Measurements from ENCODE around the gene WWOX. TPM values are rescaled to one million over a fixed set of nuclear protein-coding genes. Genes with fewer than 3 reads are reported as not detected.

Gene WWOX
- total and polyA plus RNA-seq, 4 experiments from 2014 or later = 10.4 to 23.1 (median 17.5) TPM

DNA sequence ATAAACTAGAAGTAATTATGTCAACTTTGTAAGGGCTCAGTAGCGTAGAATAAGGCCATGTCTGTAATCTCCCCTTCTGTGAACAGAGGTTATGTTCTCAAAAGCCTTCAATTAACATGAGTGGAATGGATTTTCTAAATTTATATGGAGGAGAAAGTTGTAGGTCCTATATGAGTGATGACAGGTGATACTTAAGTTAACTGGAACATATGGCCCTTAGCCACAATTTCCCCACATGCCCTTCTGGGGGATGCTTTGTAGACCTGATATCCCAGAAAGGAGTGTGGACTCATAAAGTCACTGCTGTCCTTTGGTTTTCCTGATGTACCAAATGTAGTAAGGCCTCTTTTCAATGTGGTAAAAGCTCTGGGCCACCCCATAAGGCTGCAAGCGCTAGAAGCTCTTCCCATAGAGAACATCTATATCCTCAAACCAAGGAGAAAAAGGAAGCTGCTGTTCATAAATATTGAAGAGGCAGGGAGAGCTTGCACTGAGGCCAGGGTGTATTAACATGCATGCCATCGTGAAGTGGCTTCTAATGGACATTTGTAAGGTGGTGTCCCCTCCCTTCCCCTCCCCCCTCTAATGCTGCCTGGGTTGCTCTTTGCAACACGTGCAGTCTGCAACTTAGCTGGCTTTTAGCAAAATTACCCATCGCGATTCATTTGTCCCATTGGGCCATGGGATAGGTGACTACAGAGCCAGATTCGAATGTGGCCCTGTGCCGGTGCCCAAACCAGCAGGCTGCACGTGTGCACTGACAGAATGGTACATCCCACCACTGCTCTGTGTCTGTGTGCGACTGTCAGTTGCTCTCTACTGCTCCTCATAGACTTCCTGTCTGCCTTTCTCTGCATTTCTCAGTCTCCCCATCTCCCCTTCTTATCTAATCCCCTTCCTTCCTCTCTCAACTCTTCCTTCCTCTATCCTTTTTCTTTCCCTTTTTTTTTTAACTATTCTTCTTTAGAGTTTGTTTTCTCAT is 269.0 kb downstream of the WWOX start:
- peaks cover 0 to 6% of the 10 kb centered on the region in 2 donors for H3K36me3 Mint-ChIP-seq
- Histone ChIP-seq H3K4me1 (ENCODE audit: insufficient read depth, low read length) (no peaks in the 10 kb centered on the region), H3K27me3 (ENCODE audit: insufficient read depth, low read length) (no peaks in the 10 kb centered on the region), H3K27ac (ENCODE audit: low read depth, low read length) (no peak overlapping the region), H3K4me3 (ENCODE audit: low read length in 2 of 2) (no peak overlapping the region), H3K9me3 (ENCODE audit: control insufficient read depth in 1 of 2, low read length in 2 of 2) (no peaks in the 10 kb centered on the region), H3K36me3 (ENCODE audit: insufficient read depth, low read length) (no peaks in the 10 kb centered on the region)
- H3K4me1 Mint-ChIP-seq = peaks cover 0 to 2% (median 0%) of the 10 kb centered on the region in 4 donors
- H3K27me3 Mint-ChIP-seq = no peaks in the 10 kb centered on the region
- no peak overlapping the region for H3K4me3 Mint-ChIP-seq
- intact Hi-C loops (cut with micrococcal nuclease) = no loop called here
- no peak for DNase-seq
- peaks cover 0 to 19% (median 10%) of the 10 kb centered on the region in 8 donors for H3K9me3 Mint-ChIP-seq
- ChIA-PET CTCF (ENCODE audit: partially characterized antibody) (no interaction called here), POLR2A (ENCODE audit: partially characterized antibody) (no interaction called here)
- no peak overlapping the region for H3K27ac Mint-ChIP-seq

DNA sequence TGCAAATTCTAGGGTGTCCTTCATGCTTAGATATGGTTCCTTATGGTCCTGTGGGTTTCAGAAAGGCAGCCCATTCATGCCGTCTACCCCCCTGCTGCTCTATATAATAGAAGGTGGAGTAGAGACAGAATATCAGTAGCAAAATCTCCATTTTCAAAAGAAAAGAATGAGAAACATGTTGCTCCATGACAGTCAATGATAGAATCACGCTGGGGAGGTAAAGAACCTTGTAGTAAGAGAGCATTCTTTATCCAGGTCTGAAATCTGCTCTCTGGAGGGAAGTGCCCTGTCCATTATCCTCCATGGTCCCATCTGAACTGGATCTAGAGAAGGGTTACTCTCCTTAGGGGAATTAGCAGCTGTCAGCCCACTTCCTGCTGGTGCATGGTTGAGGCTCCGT is 272.8 kb downstream of the WWOX start:
- Mint-ChIP-seq H3K4me1 (peaks cover 0 to 2% (median 0%) of the 10 kb centered on the region in 4 donors), H3K36me3 (peaks cover 0 to 9% of the 10 kb centered on the region in 2 donors), H3K9me3 (peaks cover 0 to 19% (median 10%) of the 10 kb centered on the region in 8 donors), H3K27me3 (no peaks in the 10 kb centered on the region), H3K27ac (no peak overlapping the region), H3K4me3 (no peak overlapping the region)
- Histone ChIP-seq H3K4me1 (ENCODE audit: insufficient read depth, low read length) (no peaks in the 10 kb centered on the region), H3K36me3 (ENCODE audit: insufficient read depth, low read length) (no peaks in the 10 kb centered on the region), H3K9me3 (ENCODE audit: control insufficient read depth in 1 of 2, low read length in 2 of 2) (no peaks in the 10 kb centered on the region), H3K27ac (ENCODE audit: low read depth, low read length) (no peak overlapping the region), H3K27me3 (ENCODE audit: insufficient read depth, low read length) (no peaks in the 10 kb centered on the region), H3K4me3 (ENCODE audit: low read length in 2 of 2) (no peak overlapping the region)
- POLR2A ChIA-PET (ENCODE audit: partially characterized antibody) = no interaction called here
- intact Hi-C loops (cut with micrococcal nuclease) = no loop called here
- CTCF ChIA-PET (ENCODE audit: partially characterized antibody) = no interaction called here
- DNase-seq = no peak

DNA sequence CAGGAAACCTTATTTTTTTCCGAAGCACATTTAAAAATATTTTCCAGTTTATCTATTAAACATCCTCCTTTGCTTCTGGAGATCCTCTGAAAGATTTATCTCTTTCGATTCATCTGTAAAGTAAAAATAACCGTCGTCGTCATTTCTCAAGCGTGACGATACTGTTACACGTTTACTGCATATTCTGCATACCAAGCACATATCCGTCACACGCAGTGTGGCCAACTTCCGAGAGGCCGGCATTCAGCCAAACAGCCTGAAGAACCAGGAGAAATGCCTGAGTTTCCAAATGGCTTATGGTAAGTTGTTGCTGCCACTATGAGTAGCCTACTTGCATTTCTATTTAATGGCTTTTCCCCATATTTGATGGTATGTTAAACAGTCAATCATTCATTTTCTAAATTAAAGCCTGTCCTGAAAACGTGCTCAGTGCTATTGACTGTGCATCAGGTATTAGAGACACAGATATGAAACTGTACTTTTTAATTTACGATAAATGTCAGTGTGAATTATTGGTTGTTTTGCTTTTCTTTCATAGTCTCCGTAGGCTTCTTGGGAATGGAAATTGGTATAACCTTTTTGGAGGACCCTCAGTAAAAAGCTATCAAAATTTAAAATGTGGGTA is 275.7 kb downstream of the WWOX start:
- Histone ChIP-seq H3K36me3 (ENCODE audit: insufficient read depth, low read length) (no peaks in the 10 kb centered on the region), H3K27ac (ENCODE audit: low read depth, low read length) (no peak overlapping the region), H3K27me3 (ENCODE audit: insufficient read depth, low read length) (no peaks in the 10 kb centered on the region), H3K4me1 (ENCODE audit: insufficient read depth, low read length) (no peaks in the 10 kb centered on the region), H3K9me3 (ENCODE audit: control insufficient read depth in 1 of 2, low read length in 2 of 2) (no peaks in the 10 kb centered on the region), H3K4me3 (ENCODE audit: low read length in 2 of 2) (no peak overlapping the region)
- no peaks in the 10 kb centered on the region for H3K27me3 Mint-ChIP-seq
- H3K9me3 Mint-ChIP-seq = peaks cover 0 to 16% (median 9%) of the 10 kb centered on the region in 8 donors
- no peak for DNase-seq
- ChIA-PET POLR2A (ENCODE audit: partially characterized antibody) (no interaction called here), CTCF (ENCODE audit: partially characterized antibody) (no interaction called here)
- peaks cover 0 to 9% of the 10 kb centered on the region in 2 donors for H3K36me3 Mint-ChIP-seq
- H3K4me1 Mint-ChIP-seq = no peaks in the 10 kb centered on the region
- intact Hi-C loops (cut with micrococcal nuclease) = no loop called here
- H3K4me3 Mint-ChIP-seq = no peak overlapping the region
- H3K27ac Mint-ChIP-seq = no peak overlapping the region

DNA sequence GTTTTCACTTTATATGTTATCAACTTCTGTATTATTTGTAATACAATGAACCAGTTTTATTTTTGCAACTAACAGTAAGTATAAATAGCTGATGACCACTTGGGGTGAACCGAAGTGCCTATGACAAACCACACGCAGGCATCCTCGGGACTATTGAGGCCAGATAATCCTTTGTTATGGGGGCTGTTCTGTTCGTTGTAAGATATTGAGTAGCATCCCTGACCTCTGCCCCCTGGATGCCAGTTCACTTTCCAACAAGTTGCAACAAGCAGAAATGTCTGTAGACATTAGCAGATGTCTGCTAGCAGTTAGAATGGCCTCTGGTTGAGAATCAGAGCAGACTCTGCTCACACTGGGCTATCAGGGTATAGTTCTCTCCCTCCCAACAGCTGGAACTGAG is 277.0 kb downstream of the WWOX start:
- no peak for DNase-seq
- H3K9me3 ChIP-seq (ENCODE audit: control insufficient read depth in 1 of 2, low read length in 2 of 2) = no peaks in the 10 kb centered on the region
- peaks cover 0 to 8% (median under 1%) of the 10 kb centered on the region in 8 donors for H3K9me3 Mint-ChIP-seq
- H3K27ac Mint-ChIP-seq = no peak overlapping the region
- ChIA-PET CTCF (ENCODE audit: partially characterized antibody) (no interaction called here), POLR2A (ENCODE audit: partially characterized antibody) (no interaction called here)
- no peaks in the 10 kb centered on the region for H3K36me3 ChIP-seq (ENCODE audit: insufficient read depth, low read length)
- intact Hi-C loops (cut with micrococcal nuclease) = no loop called here
- no peak overlapping the region for H3K4me3 ChIP-seq (ENCODE audit: low read length in 2 of 2)
- no peaks in the 10 kb centered on the region for H3K27me3 Mint-ChIP-seq
- peaks cover 0 to 11% of the 10 kb centered on the region in 2 donors for H3K36me3 Mint-ChIP-seq
- no peak overlapping the region for H3K27ac ChIP-seq (ENCODE audit: low read depth, low read length)
- no peaks in the 10 kb centered on the region for H3K27me3 ChIP-seq (ENCODE audit: insufficient read depth, low read length)
- H3K4me3 Mint-ChIP-seq = no peak overlapping the region
- H3K4me1 Mint-ChIP-seq = no peaks in the 10 kb centered on the region
- H3K4me1 ChIP-seq (ENCODE audit: insufficient read depth, low read length) = no peaks in the 10 kb centered on the region

DNA sequence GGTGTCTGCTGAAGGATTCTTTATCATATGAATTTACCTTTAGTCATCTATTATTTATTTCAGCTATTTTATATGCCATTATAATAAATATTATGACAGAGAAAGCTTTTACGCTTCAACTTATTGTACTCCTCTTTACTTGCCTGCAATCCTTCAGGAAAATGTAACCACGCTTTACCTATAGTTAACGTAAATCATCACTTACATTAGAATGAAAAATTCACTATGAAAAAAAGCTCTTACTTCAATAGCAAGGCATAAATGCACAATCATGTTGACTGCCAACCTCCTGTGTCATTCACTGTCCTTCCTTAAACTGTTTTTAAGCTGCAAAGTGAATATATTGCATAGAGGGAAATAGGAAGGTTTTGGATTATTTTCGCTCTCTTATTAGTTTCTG is 277.9 kb downstream of the WWOX start:
- no peak overlapping the region for H3K27ac ChIP-seq (ENCODE audit: low read depth, low read length)
- H3K27ac Mint-ChIP-seq = no peak overlapping the region
- POLR2A ChIA-PET (ENCODE audit: partially characterized antibody) = no interaction called here
- no peaks in the 10 kb centered on the region for H3K9me3 Mint-ChIP-seq
- no peaks in the 10 kb centered on the region for H3K27me3 ChIP-seq (ENCODE audit: insufficient read depth, low read length)
- H3K36me3 Mint-ChIP-seq = peaks cover 0 to 17% of the 10 kb centered on the region in 2 donors
- H3K4me1 Mint-ChIP-seq = no peaks in the 10 kb centered on the region
- no peak for DNase-seq
- no peaks in the 10 kb centered on the region for H3K4me1 ChIP-seq (ENCODE audit: insufficient read depth, low read length)
- no peak overlapping the region for H3K4me3 ChIP-seq (ENCODE audit: low read length in 2 of 2)
- H3K4me3 Mint-ChIP-seq = no peak overlapping the region
- CTCF ChIA-PET (ENCODE audit: partially characterized antibody) = no interaction called here
- H3K9me3 ChIP-seq (ENCODE audit: control insufficient read depth in 1 of 2, low read length in 2 of 2) = no peaks in the 10 kb centered on the region
- H3K27me3 Mint-ChIP-seq = no peaks in the 10 kb centered on the region
- intact Hi-C loops (cut with micrococcal nuclease) = no loop called here
- H3K36me3 ChIP-seq (ENCODE audit: insufficient read depth, low read length) = no peaks in the 10 kb centered on the region

DNA sequence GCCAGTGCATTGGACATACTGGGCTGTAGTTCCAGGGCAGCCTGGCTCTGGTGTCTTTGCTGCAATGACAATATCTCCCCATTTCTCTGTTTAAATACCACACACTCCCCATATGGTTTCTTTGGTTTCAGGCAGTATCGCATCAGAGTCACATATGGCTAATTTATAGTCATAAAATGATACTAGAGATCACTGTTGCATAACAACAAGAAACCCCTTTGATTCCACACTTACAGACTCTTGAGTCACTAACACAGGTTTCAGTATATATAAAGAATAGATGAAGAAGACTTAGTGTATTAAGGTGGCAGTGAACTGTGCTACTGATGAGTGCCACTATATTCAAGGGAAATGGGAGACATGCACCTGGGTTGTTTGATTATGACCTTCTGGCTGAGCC is 281.6 kb downstream of the WWOX start:
- peaks cover 0 to 22% of the 10 kb centered on the region in 2 donors for H3K36me3 Mint-ChIP-seq

DNA sequence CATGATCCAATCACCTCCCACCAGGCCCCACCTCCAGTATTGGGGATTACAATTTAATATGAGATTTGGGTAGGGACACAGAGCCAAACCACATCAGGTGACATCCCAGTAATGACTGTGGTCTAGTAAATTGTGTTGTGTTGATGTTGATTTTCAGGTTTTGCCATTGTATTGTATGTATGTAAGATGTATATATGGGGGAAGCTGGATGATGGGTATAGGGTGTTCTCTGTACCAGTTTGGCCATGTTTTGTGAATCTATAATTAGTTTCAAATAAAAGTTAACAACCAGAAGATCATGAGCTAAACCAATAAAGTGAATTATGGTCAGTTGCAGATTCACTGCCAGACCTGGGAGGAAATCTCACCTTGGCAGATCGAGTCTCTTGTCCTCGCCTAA is 283.7 kb downstream of the WWOX start:
- no peaks in the 10 kb centered on the region for H3K9me3 ChIP-seq (ENCODE audit: control insufficient read depth in 1 of 2, low read length in 2 of 2)
- H3K4me1 Mint-ChIP-seq = no peaks in the 10 kb centered on the region
- peaks cover 7 to 32% of the 10 kb centered on the region in 2 donors for H3K36me3 Mint-ChIP-seq
- ChIA-PET POLR2A (ENCODE audit: partially characterized antibody) (no interaction called here), CTCF (ENCODE audit: partially characterized antibody) (no interaction called here)
- H3K4me3 ChIP-seq (ENCODE audit: low read length in 2 of 2) = no peak overlapping the region
- intact Hi-C loops (cut with micrococcal nuclease) = no loop called here
- no peaks in the 10 kb centered on the region for H3K27me3 ChIP-seq (ENCODE audit: insufficient read depth, low read length)
- H3K27ac Mint-ChIP-seq = no peak overlapping the region
- H3K9me3 Mint-ChIP-seq = peaks cover 0 to 3% (median 0%) of the 10 kb centered on the region in 8 donors
- no peaks in the 10 kb centered on the region for H3K4me1 ChIP-seq (ENCODE audit: insufficient read depth, low read length)
- H3K36me3 ChIP-seq (ENCODE audit: insufficient read depth, low read length) = no peaks in the 10 kb centered on the region
- no peak overlapping the region for H3K4me3 Mint-ChIP-seq
- DNase-seq = no peak
- H3K27ac ChIP-seq (ENCODE audit: low read depth, low read length) = no peak overlapping the region
- H3K27me3 Mint-ChIP-seq = no peaks in the 10 kb centered on the region

More for the DNA sequence above, 281.6 kb downstream of the WWOX start:
- no peaks in the 10 kb centered on the region for H3K4me1 Mint-ChIP-seq
- no peak overlapping the region for H3K27ac Mint-ChIP-seq
- H3K4me1 ChIP-seq (ENCODE audit: insufficient read depth, low read length) = no peaks in the 10 kb centered on the region
- peaks cover 0 to 3% (median 0%) of the 10 kb centered on the region in 8 donors for H3K9me3 Mint-ChIP-seq
- H3K4me3 Mint-ChIP-seq = no peak overlapping the region
- ChIA-PET CTCF (ENCODE audit: partially characterized antibody) (no interaction called here), POLR2A (ENCODE audit: partially characterized antibody) (no interaction called here)
- H3K27ac ChIP-seq (ENCODE audit: low read depth, low read length) = no peak overlapping the region
- no peaks in the 10 kb centered on the region for H3K36me3 ChIP-seq (ENCODE audit: insufficient read depth, low read length)
- intact Hi-C loops (cut with micrococcal nuclease) = no loop called here
- no peak for DNase-seq
- no peaks in the 10 kb centered on the region for H3K27me3 Mint-ChIP-seq
- no peak overlapping the region for H3K4me3 ChIP-seq (ENCODE audit: low read length in 2 of 2)
- H3K9me3 ChIP-seq (ENCODE audit: control insufficient read depth in 1 of 2, low read length in 2 of 2) = no peaks in the 10 kb centered on the region
- H3K27me3 ChIP-seq (ENCODE audit: insufficient read depth, low read length) = no peaks in the 10 kb centered on the region
